ENCODE results near the gene PLEKHM2. TPM values are rescaled to one million over a fixed set of nuclear protein-coding genes. Genes with fewer than 3 reads are reported as not detected.

PLEKHM2 gene
- total and polyA plus RNA-seq, 2 of the 8 experiments (the other 6 are each of a cell fraction or from before 2014, with no cell fraction given) = 38.3 to 47.6 TPM

DNA sequence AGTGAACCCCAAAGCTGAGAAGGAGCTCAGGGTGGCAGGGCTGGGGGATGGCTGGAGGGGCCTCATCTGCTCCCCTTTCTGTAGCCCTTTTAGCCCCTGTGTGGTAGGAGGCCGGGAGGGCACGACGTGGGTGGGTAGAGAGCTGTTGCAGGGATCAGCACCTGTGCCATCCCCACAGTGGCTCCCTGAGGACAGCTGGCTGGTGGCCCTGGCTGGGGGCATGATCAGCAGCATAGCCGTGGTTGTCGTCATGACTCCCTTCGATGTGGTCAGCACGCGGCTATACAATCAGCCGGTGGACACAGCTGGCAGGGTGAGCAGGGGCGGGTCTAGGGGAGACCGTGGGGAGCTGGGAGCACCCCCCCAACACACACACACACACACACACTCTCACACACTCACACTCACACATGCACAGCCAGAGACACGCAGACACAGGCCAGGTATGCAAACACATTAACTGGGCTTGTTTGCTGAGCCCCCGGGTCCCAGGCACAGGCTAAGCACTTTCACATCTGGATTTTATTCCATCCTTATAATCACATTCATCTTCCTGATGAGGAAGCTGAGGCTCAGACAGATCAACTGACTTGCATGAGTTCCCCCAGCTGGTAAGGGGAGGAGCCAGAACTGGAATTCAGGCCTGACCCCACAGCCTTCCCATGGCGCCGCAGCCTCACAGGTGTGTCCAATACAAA is 54.4 kb downstream of the PLEKHM2 start:
- no peak overlapping the region for H2BK20ac ChIP-seq (ENCODE audit: low read length)
- no peaks in the 10 kb centered on the region for H3K79me1 ChIP-seq (ENCODE audit: low read depth, low read length)
- H2AK5ac ChIP-seq (ENCODE audit: low read depth, low read length) = no peak overlapping the region
- H3K27me3 ChIP-seq (replicated peaks in 1 of 4; ENCODE audit: control insufficient read depth in 3 of 4, extremely low read depth in 1 of 4, insufficient read depth in 3 of 4, low read length in 3 of 4) = no peaks in the 10 kb centered on the region
- no peak overlapping the region for H2BK120ac ChIP-seq (replicated peaks; ENCODE audit: low read depth, low read length)
- TF ChIP-seq PHF8 (conservative IDR thresholded peaks at IDR 0.05; ENCODE audit: low read depth, low read length) = no peak
- no peak for TF ChIP-seq ZNF274 (IDR thresholded peaks at IDR 0.05; ENCODE audit: borderline replicate concordance, extremely low read depth, low read length)
- TF ChIP-seq RFX5 (IDR thresholded peaks at IDR 0.05; ENCODE audit: borderline replicate concordance, low read depth, low read length) = no peak
- TF ChIP-seq SP2 (IDR thresholded peaks at IDR 0.05; ENCODE audit: low read length) = no peak
- no peak overlapping the region for H4K5ac ChIP-seq (ENCODE audit: insufficient read length, low read depth, low read length)
- H4K20me1 ChIP-seq (replicated peaks in 1 of 2; ENCODE audit: control insufficient read depth in 1 of 2, insufficient read depth in 2 of 2, low read length in 2 of 2) = peaks cover 4% of the 10 kb centered on the region in 2 experiments
- H3K4me2 ChIP-seq (ENCODE audit: insufficient read depth in 1 of 2, low read depth in 2 of 2, low read length in 2 of 2) = no peak overlapping the region
- POLR2A ChIA-PET (ENCODE audit: partially characterized antibody) = interaction anchor here (0.9 to 2.0 kb wide), 4 partner anchors 12 to 238 kb away, joined by 3 to 6 read pairs (median 3); no protein-coding TSS in a partner anchor
- no peak overlapping the region for H3K56ac ChIP-seq (replicated peaks; ENCODE audit: insufficient read length, low read depth, low read length)
- H3K9me3 ChIP-seq (ENCODE audit: insufficient read depth in 2 of 2, low read depth in 1 of 2, low read length in 1 of 2) = no peaks in the 10 kb centered on the region
- no peak overlapping the region for H2AFZ ChIP-seq (ENCODE audit: low read length)
- H3K23me2 ChIP-seq (ENCODE audit: low read depth, low read length) = no peaks in the 10 kb centered on the region; the same call in 1 of the 2 replicates
- H4K91ac ChIP-seq (replicated peaks; ENCODE audit: insufficient read length, low read length) = no peak overlapping the region
- no peak overlapping the region for H2BK5ac ChIP-seq (ENCODE audit: low read depth, low read length)
- FAIRE-seq (no peak), DNase-seq (ENCODE audit: low read depth in 1 of 2, low spot score in 2 of 2) (no peak)
- WGBS, 2 experiments (ENCODE audit: extremely low coverage in 1 of 2, insufficient coverage in 1 of 2, insufficient read length in 1 of 2, insufficient replicate concordance in 2 of 2, low coverage in 1 of 2, low lambda C conversion rate in 2 of 2, missing lambda C conversion rate in 1 of 2) = 87% methylated on average over 15 of the region's 15 CpGs; no CpG with 5 or more reads in 1 of the 2 experiments
- no peak overlapping the region for H3K9ac ChIP-seq (replicated peaks in 1 of 4; ENCODE audit: extremely low read depth in 1 of 4, low read depth in 3 of 4, low read length in 3 of 4)
- H3K18ac ChIP-seq (ENCODE audit: extremely low read depth, low read length) = no peak overlapping the region
- H3K23ac ChIP-seq (ENCODE audit: insufficient read length) = no peak overlapping the region
- no peak overlapping the region for H3K4ac ChIP-seq (replicated peaks; ENCODE audit: insufficient read length, low read depth, low read length)
- H3K14ac ChIP-seq (ENCODE audit: insufficient read length) = no peak overlapping the region
- peaks cover 0 to 27% (median 9%) of the 10 kb centered on the region in 4 experiments; a peak in 5 of 7 replicates for H3K4me1 ChIP-seq (replicated peaks in 1 of 4; ENCODE audit: control insufficient read depth in 3 of 4, insufficient read depth in 4 of 4, low read length in 3 of 4)
- no peak overlapping the region for H2BK12ac ChIP-seq (ENCODE audit: low read depth, low read length)
- CTCF ChIA-PET (ENCODE audit: partially characterized antibody) = interaction anchor here (0.8 to 6.1 kb wide), 13 partner anchors 7 to 143 kb away, joined by 3 to 41 read pairs (median 4); no protein-coding TSS in a partner anchor
- peaks cover 0 to 8% (median under 1%) of the 10 kb centered on the region in 4 experiments; a peak in 4 of 8 replicates for H3K36me3 ChIP-seq (ENCODE audit: control insufficient read depth in 2 of 4, insufficient read depth in 4 of 4, low read length in 3 of 4)
- H2BK15ac ChIP-seq (ENCODE audit: low read length) = no peak overlapping the region
- H4K8ac ChIP-seq (ENCODE audit: extremely low read depth, insufficient read depth, low read length) = no peak overlapping the region
- H3K79me2 ChIP-seq (ENCODE audit: control insufficient read depth in 1 of 2, insufficient read depth in 2 of 2, low read length in 2 of 2) = no peaks in the 10 kb centered on the region
- no peak overlapping the region for H3K4me3 ChIP-seq (ENCODE audit: extremely low read depth in 1 of 4, insufficient read depth in 2 of 4, low read depth in 3 of 4, low read length in 4 of 4)
- H3K27ac ChIP-seq (ENCODE audit: low read depth, low read length) = no peak overlapping the region

Data from H1 (cell line).